Mucosa of stomach (tissue), 1 donor: ENCODE results near the gene MYO7A.

Experiments
- H3K27me3 ChIP-seq: one replicate; pipeline ENCODE4 v1.7.0; 2013; ENCODE audit warnings: mild to moderate bottlenecking, low read length; ENCODE audit not compliant: control insufficient read depth, insufficient read depth
- H3K36me3 ChIP-seq: one replicate; pipeline ENCODE4 v1.7.0; 2013; ENCODE audit warnings: low read length; ENCODE audit not compliant: control insufficient read depth, insufficient read depth
- H3K4me1 ChIP-seq: one replicate; pipeline ENCODE4 v1.7.0; 2013; ENCODE audit warnings: mild to moderate bottlenecking, low read length; ENCODE audit not compliant: control insufficient read depth, insufficient read depth
- H3K4me3 ChIP-seq: one replicate; pipeline ENCODE4 v1.7.0; 2013; ENCODE audit warnings: low read length
- H3K9ac ChIP-seq: one replicate; pipeline ENCODE4 v1.7.0; 2013; ENCODE audit warnings: mild to moderate bottlenecking, low read length, moderate library complexity
- H3K9me3 ChIP-seq: one replicate; pipeline ENCODE4 v1.7.0; 2013; ENCODE audit warnings: mild to moderate bottlenecking, low read length, moderate library complexity; ENCODE audit not compliant: control insufficient read depth
- donor health status: Pancreatic carcinoma.

MYO7A gene

DNA sequence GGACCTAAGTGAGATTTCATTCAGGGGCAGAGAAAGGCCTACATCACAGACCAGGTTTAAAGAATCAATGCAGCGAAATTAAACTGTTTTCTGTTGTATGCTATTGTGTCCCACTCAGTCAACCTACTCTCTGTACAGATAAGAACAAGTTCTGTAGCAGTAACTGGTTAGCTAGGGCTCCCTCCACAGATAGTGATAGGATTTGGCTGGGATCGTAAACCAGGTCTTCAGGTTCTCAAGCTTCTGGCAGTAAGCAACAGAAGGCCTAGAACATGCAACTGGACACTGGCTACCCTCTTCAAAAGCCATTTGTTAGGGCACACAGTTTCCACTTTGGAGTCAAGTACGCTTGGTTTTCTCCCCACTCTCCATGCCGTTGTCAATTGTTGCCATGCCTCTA lies 104.2 kb downstream of the MYO7A start:
- no peaks in the 10 kb centered on the region for H3K36me3 ChIP-seq
- H3K27me3 ChIP-seq: no peaks in the 10 kb centered on the region
- H3K9me3 ChIP-seq: no peaks in the 10 kb centered on the region
- H3K9ac ChIP-seq: no peak overlapping the region
- H3K4me1 ChIP-seq: peaks cover 8% of the 10 kb centered on the region
- H3K4me3 ChIP-seq: no peak overlapping the region

DNA sequence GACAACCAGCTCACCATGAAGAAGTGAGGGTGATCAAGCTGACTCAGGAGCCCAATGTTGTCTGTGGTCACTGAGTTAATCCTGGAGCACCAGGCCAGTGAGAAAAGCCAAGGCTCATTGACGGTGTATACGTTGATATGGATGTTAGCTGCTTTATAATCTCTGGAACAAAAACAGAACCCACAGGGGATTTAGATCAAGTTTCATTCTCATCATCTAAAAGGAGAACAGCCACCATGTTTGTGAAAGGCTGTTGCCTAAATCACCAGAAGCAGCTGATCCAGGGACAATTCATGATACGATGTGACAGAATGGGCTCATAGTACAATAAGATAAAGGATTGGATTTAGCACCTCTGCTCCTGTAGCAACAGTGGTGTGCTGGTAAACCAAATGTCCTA lies 105.0 kb downstream of the MYO7A start:
- no peak overlapping the region for H3K4me3 ChIP-seq
- no peaks in the 10 kb centered on the region for H3K27me3 ChIP-seq
- no peaks in the 10 kb centered on the region for H3K9me3 ChIP-seq
- H3K4me1 ChIP-seq: peaks cover 9% of the 10 kb centered on the region
- H3K36me3 ChIP-seq: no peaks in the 10 kb centered on the region
- H3K9ac ChIP-seq: no peak overlapping the region

DNA sequence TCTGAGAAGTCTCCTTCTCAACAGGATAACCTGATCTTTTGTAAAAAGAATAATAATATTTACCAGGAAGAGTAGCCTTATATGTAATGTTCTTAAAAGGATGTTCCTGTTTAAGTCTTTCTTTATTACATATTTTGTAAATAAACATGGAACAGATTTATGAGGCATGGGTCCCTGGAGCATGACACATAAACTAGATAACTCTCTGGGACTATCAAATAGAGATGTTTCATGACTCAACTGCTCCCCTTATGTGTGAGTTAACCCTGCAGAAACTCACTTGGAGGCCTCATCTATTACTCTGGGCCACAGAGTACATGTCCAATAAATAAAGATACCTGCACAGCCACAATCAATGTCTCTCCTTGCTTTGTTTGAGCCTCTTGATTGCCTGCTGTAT lies 108.9 kb downstream of the MYO7A start:
- H3K4me1 ChIP-seq: peaks cover 9% of the 10 kb centered on the region
- no peaks in the 10 kb centered on the region for H3K27me3 ChIP-seq
- no peak overlapping the region for H3K4me3 ChIP-seq
- no peak overlapping the region for H3K9ac ChIP-seq
- no peaks in the 10 kb centered on the region for H3K36me3 ChIP-seq
- no peaks in the 10 kb centered on the region for H3K9me3 ChIP-seq

DNA sequence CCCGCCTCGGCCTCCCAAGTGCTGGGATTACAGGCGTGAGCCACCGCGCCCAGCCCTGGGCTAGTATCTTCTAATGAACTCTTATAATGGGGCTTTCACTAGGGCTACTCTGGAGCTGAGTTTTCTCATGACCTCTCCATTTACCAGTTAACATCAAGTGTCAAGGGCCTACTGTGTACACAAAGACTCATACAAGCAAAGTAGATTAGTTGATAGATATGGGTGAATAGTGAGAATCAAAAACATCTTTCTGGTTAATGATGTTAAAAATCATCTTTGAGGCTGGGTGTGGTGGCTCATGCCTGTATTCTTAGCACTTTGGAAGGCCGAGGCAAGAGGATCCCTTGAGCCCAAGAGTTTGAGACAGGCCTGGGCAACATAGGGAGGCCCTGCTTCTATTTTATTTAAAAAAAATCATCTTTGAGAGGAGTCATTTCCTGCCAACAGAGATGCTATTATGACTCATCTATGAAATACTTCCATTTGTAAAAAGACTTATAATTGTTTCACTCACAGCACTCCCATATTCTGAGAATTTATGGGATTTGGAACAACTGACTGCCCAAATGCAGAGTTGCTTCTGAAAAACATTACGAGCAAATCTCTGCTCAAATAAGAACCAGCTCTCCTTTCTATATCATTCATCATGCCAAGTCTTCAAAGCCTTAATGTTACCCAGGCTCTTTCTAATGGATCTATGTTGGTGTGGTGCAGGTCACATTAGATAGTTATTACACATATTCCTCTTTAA lies 116.4 kb downstream of the MYO7A start:
- H3K9ac ChIP-seq: no peak overlapping the region
- no peaks in the 10 kb centered on the region for H3K27me3 ChIP-seq
- no peak overlapping the region for H3K4me3 ChIP-seq
- peaks cover 19% of the 10 kb centered on the region for H3K4me1 ChIP-seq
- no peaks in the 10 kb centered on the region for H3K9me3 ChIP-seq
- no peaks in the 10 kb centered on the region for H3K36me3 ChIP-seq

DNA sequence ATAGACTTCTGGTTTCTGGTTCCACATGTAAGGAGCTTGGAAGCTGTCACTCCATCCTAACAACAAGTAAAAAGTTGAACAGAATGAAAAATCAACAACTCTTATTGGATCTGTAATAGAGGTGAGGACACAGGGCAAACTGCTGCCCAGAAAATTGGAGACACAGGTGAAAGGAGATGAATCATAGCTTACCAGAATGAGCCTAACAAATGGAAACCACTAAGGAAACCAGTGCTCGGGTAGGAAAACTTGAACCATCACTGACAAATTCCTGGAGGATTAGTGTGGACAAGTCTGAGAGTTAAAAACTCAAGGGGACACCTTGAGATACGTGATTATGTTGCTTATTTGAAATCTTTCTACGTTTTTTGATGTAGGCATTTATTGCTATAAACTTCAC lies 121.4 kb downstream of the MYO7A start:
- Histone ChIP-seq H3K27me3 (no peaks in the 10 kb centered on the region), H3K9ac (no peak overlapping the region)

DNA sequence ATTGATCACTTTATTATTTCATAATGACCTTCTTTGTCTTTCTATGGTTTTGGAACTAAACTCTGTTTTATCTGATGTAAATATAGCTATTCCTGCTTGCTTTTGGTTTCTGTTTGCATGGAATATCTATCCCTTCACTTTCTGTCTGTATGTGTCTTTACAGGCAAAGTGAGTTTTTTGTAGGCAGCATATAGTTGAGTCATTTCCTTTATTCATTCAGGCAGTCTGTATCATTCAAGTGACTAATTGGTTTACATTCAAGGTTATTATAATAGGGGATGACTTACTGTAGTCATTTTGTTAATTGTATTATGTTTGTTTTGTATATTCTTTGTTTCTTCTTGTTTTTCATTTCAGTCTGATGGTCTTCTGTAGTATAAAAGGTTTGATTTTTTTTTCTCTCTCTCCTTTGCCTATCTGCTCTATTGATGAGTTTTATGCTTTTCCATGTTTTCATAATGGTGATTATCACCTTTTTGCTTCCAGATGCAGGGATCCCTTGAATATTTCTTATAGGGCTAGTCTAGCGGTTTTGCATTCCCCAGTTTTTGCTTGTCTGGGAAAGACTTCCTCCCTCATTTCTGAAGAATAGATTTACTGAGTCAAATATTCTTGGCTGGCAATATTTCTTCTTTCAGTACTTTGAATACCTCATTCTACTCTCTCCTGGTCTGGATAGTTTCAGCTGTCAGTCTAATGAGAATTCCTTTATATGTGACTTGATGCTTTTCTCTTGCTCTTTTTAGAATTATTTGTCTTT lies 123.0 kb downstream of the MYO7A start:
- no peak overlapping the region for H3K9ac ChIP-seq
- no peaks in the 10 kb centered on the region for H3K9me3 ChIP-seq
- no peaks in the 10 kb centered on the region for H3K27me3 ChIP-seq
- no peak overlapping the region for H3K4me3 ChIP-seq
- no peaks in the 10 kb centered on the region for H3K36me3 ChIP-seq
- peaks cover 25% of the 10 kb centered on the region for H3K4me1 ChIP-seq

More for the DNA sequence above, 121.4 kb downstream of the MYO7A start:
- H3K4me1 ChIP-seq: peaks cover 30% of the 10 kb centered on the region
- H3K36me3 ChIP-seq: no peaks in the 10 kb centered on the region
- H3K4me3 ChIP-seq: no peak overlapping the region
- no peaks in the 10 kb centered on the region for H3K9me3 ChIP-seq

DNA sequence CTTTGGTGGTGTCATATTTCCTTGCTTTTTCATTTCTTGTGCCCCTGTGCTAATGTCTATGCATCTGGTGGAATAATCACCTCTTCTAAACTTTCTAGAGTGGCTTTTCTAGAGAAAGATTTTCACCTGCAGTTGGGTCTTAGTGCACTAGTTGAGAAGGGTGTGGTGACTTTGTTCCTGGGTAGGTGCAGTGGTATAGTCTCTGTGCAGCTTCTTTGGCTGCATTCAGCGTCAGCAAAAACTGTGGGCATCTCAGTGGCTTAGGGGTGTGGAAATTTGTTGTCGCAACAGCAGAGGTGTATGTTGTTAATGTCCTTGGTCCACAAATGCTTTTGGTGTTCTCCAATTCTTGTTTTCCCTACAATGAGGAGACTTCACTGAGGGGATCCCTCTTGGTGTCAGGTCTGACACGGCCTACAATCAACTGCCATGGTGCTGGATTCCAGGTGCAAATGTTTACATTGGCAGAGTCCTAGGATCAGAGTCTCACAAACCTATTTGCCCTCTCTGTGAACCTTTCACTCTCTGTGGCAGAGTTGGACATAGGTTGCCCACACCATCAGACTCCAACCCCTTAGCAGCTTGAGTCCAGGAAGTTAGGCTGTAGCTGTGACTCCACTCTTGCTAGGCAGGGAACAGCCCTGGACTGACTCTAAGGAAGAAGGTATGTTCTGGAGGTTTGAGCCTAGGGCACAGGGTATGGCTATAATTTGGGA lies 124.7 kb downstream of the MYO7A start:
- Histone ChIP-seq H3K27me3 (no peaks in the 10 kb centered on the region), H3K36me3 (no peaks in the 10 kb centered on the region), H3K9me3 (no peaks in the 10 kb centered on the region), H3K4me3 (no peak overlapping the region), H3K4me1 (peaks cover 20% of the 10 kb centered on the region), H3K9ac (no peak overlapping the region)

DNA sequence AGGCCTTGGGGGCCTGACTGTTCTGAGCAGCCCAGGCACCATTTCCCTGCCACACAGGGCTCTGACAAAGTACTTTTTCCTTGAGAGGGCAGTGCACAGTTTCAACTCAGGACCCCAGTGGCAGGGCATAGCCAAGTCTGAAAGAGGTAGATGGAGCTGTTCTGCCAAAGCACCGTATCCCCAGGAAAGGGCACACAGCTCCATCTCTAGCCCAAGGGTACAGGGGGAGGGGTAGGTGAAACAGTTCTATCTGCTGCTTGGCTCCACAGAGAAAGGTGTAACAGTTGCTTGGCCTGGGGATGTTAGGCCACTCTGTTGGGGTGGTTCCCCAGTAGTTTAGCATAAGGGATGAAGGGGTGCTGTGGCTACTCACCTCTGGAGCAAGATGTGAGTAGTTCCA lies 125.6 kb downstream of the MYO7A start:
- peaks cover 20% of the 10 kb centered on the region for H3K4me1 ChIP-seq
- no peaks in the 10 kb centered on the region for H3K36me3 ChIP-seq
- H3K9ac ChIP-seq: no peak overlapping the region
- H3K4me3 ChIP-seq: no peak overlapping the region
- no peaks in the 10 kb centered on the region for H3K9me3 ChIP-seq
- H3K27me3 ChIP-seq: no peaks in the 10 kb centered on the region

DNA sequence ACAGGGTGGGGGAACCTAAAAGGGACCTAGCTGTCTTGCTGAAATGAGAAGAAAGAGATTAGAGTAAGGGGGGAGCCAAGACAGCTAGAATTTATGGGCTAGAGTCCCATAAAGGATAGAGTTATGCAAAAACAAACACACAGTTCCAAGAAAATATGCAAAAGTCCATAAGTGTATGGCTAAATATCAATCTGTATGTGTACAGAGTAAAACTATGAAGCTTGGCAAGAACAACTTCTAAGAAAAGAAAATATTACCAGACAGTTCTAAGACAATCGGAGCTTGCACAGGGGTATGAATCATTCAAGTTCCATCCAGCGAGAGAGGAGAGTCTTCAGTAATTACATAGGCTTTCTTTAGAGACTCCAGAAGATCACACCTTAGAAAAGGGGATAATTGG lies 131.6 kb downstream of the MYO7A start:
- no peak overlapping the region for H3K4me3 ChIP-seq
- H3K36me3 ChIP-seq: no peaks in the 10 kb centered on the region
- no peak overlapping the region for H3K9ac ChIP-seq
- no peaks in the 10 kb centered on the region for H3K27me3 ChIP-seq
- H3K9me3 ChIP-seq: no peaks in the 10 kb centered on the region
- H3K4me1 ChIP-seq: no peaks in the 10 kb centered on the region

DNA sequence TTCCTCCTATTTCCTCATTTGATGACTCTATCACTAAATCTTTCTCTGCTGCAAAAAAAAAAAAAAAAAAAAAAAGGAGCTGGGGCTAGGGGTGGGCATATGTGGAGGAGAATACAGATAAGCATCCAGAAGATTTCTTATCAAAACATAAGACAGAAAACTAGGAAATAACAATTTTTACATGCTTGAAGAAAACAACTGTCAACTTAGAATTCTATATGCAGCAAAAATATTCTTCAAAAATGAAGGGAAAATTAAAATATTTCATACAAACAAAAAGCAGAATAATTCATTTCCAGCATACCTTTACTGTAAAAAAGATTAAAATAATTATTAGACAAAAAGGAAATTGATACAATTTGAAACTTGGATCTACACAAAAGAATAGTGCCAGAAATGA lies 134.8 kb downstream of the MYO7A start:
- no peaks in the 10 kb centered on the region for H3K9me3 ChIP-seq
- no peaks in the 10 kb centered on the region for H3K27me3 ChIP-seq
- no peak overlapping the region for H3K9ac ChIP-seq
- no peaks in the 10 kb centered on the region for H3K4me1 ChIP-seq
- H3K36me3 ChIP-seq: no peaks in the 10 kb centered on the region
- H3K4me3 ChIP-seq: no peak overlapping the region
